GM12892 (cell line): ENCODE data around the gene IL6ST. TPM values are rescaled to one million over a fixed set of nuclear protein-coding genes. Genes with fewer than 3 reads are reported as not detected.
"Not testable (repeated sequence)": the region's sequence is repeated elsewhere in the genome, so short reads cannot be mapped to it uniquely, and the experiment has no call there.

Source experiments
- DNase-seq: peaks from one replicate; pipeline ENCODE4 v3.0.0; 2011; ENCODE audit not compliant: insufficient read length
- FAIRE-seq: peaks from 2 replicates; lab custom pipeline; 2011; peaks lifted over from hg19 to GRCh38; lab: Jason Lieb, UNC
- POLR2A ChIP-seq: IDR thresholded peaks from 2 replicates; pipeline ENCODE4 v1.6.1; 2011; ENCODE audit warnings: low read depth, low read length, control low read depth
- POLR2AphosphoS5 ChIP-seq: IDR thresholded peaks from 2 replicates; pipeline ENCODE4 v1.6.1; 2011; ENCODE audit warnings: low read depth, low read length, control low read depth
- TAF1 ChIP-seq: IDR thresholded peaks from 2 replicates; pipeline ENCODE4 v1.6.1; 2011; ENCODE audit warnings: low read depth, mild to moderate bottlenecking, control low read depth, low read length, borderline replicate concordance
- polyA plus RNA-seq: library from polyadenylated mRNA; unstranded; fragments of >200 nt; gene quantifications from one replicate; pipeline ENCODE4 v1.2.1, GENCODE V29; 2012; ENCODE audit warnings: missing spikeins, inconsistent platforms; ENCODE audit not compliant: missing spikeins

IL6ST gene
- 6.4 TPM for polyA plus RNA-seq

DNA sequence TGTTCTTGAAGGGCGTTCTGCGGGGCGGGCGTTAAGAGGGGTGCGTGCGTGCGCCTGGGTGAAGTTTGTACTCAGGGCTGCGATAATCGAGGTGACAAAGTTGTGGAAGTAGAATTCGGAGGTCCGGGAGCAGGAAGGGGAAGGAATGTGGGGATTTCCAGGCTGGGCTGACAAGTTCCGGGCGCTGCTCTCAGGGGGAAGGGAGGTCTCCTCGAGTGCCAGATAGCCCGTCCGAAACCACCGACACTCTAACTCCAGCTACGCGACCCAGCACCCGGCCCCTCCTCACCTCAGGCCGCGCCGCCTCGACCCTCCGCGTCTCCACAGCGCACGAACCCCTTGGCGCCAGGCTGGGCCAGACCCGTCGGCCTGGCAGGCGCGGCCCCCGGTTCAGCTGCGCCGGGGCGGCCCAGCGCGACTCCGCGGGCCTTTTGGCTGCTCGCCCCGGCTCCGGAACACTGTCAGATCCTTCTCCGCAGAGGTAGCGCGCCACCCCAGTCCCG lies at the start of gene IL6ST:
IL6ST (minus strand) TSS at position 469 of the 503 bp plus-strand sequence. CDS start 18,685 bp downstream, outside the sequence.
- peak; percentile 18 for DNase-seq
- TF ChIP-seq POLR2A (peak; percentile 80; the same call in 1 of the 2 replicates), TAF1 (no peak), POLR2AphosphoS5 (peak; percentile 54; the same call in 1 of the 2 replicates)
- FAIRE-seq = no peak

- FAIRE-seq (no peak), DNase-seq (no peak)
- TF ChIP-seq POLR2AphosphoS5 (no peak), TAF1 (no peak), POLR2A (no peak)
Observed at GRCh38 chr5:56039985-56040384, 45.2 kb upstream of the IL6ST start.

- FAIRE-seq, DNase-seq: not testable (repeated sequence)
Observed at GRCh38 chr5:56038206-56038605, 43.4 kb upstream of the IL6ST start.

GRCh38 chr5:56037531-56038010 lies 42.8 kb upstream of the IL6ST start:
- DNase-seq = no peak

DNA sequence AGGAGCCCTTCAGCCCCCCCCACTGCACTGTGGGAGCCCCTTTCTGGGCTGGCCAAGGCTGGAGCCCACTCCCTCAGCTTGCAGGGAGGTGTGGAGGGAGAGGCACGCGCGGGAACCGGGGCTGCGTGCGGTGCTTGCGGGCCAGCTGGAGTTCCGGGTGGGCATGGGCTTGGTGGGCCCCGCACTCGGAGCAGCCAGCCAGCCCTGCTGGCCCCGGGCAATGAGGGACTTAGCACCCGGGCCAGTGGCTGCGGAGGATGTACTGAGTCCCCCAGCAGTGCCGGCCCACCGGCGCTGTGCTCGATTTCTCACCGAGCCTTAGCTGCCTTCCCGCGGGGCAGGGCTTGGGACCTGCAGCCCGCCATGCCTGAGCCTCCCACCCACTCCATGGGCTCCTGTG lies 40.6 kb upstream of the IL6ST start:
- not testable (repeated sequence) for FAIRE-seq, DNase-seq

More at GRCh38 chr5:56037531-56038010, 42.8 kb upstream of the IL6ST start:
- no peak for FAIRE-seq
- TF ChIP-seq POLR2A (no peak), POLR2AphosphoS5 (no peak), TAF1 (no peak)

DNA sequence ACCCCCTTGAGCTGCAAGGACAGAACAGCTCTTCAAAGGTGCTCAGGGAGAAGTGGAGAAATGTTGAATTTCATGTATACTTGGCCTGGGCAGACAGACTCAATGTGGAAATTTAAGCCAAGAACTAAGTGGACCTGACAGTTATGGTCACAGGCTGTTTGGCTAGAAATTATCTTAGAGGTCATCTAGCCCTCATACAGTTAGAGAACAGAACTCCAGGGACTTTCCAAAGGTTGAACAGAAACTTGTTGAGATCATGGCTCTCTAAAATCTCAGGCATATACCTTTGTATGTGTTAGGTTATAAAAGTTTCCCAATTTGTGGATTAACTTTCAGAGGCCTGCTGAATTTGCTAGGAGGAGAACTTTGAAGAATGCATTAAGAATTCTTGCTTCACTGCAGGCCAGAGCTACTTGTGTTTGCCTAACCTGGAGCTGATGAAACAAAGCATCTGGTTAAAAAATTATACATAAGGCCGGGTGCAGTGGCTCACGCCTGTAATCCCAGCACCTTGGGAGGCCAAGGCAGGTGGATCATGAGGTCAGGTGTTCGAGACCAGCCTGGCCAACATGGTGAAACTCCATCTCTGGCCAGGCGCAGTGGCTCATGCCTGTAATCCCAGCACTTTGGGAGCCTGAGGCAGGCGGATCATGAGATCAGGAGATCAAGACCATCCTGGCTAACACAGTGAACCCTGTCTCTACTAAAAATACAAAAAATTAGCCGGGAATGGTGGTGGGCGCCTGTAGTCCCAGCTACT lies 35.3 kb upstream of the IL6ST start:
- FAIRE-seq, DNase-seq: not testable (repeated sequence)

- no peak for DNase-seq
- no peak for FAIRE-seq
Observed at GRCh38 chr5:56029457-56029856, 34.7 kb upstream of the IL6ST start.

DNA sequence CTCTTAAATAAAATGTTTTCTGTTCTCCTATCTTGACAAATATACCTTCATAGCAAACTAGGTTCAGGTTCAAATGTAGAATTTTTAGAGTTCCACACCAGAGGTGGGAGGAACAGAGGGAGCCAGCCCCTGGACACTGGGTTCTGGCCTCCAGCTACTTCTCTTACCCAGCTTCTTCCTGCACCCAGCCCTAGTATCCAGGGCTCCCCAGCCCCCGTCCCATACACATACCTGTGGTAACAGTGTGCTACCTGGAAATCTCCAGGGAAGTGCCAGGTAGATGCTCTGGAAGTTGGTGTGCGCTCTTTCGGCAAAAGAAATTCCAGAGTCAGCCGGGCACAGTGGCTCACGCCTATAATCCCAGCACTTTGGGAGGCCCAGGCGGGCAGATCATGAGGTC lies 33.9 kb upstream of the IL6ST start:
- DNase-seq (no peak), FAIRE-seq (no peak)
- no peak for TF ChIP-seq POLR2A
- no peak for TF ChIP-seq TAF1
- TF ChIP-seq POLR2AphosphoS5 = no peak

More at GRCh38 chr5:56029457-56029856, 34.7 kb upstream of the IL6ST start:
- TF ChIP-seq POLR2A (no peak), TAF1 (no peak), POLR2AphosphoS5 (no peak)

GRCh38 chr5:56026863-56027300 lies 32.1 kb upstream of the IL6ST start:
- FAIRE-seq = no peak
- DNase-seq = peak; percentile 25
- TF ChIP-seq POLR2A (no peak), POLR2AphosphoS5 (no peak), TAF1 (no peak)

GRCh38 chr5:56025151-56025885 lies 30.6 kb upstream of the IL6ST start:
- DNase-seq (no peak), FAIRE-seq (no peak)
- TF ChIP-seq POLR2A (no peak), TAF1 (no peak), POLR2AphosphoS5 (no peak)

- TF ChIP-seq TAF1 = no peak
- TF ChIP-seq POLR2A = no peak
- TF ChIP-seq POLR2AphosphoS5 = no peak
- no peak for FAIRE-seq
- DNase-seq = no peak
Observed at GRCh38 chr5:56024810-56025150, 30.0 kb upstream of the IL6ST start.

- DNase-seq (no peak), FAIRE-seq (no peak)
- TF ChIP-seq POLR2AphosphoS5 (no peak), POLR2A (no peak), TAF1 (no peak)
Observed at GRCh38 chr5:56023296-56023695, 28.5 kb upstream of the IL6ST start.
